ENCODE measurements around the gene CCR9.

DNA sequence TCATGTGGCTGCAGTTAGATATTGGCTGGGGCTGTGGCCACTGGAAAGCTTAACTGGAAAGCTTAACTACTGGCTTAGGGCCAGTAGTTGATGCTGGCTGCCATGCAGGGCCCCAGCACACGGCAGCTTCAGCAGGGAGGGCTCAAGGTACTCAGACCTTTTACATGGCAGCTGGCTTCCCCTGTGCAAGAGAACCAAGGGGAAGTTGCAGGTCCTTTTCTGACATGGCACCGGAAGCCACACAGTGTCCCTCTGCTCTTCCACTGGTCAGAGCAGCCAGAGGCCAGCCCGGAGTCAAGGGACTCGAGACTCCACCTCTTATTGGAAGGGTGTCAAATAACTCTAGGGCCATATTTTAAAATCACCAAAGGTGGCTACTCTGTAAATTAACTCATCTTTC, 24.5 kb downstream of the CCR9 start:
- TF ChIP-seq, protein P1, sequence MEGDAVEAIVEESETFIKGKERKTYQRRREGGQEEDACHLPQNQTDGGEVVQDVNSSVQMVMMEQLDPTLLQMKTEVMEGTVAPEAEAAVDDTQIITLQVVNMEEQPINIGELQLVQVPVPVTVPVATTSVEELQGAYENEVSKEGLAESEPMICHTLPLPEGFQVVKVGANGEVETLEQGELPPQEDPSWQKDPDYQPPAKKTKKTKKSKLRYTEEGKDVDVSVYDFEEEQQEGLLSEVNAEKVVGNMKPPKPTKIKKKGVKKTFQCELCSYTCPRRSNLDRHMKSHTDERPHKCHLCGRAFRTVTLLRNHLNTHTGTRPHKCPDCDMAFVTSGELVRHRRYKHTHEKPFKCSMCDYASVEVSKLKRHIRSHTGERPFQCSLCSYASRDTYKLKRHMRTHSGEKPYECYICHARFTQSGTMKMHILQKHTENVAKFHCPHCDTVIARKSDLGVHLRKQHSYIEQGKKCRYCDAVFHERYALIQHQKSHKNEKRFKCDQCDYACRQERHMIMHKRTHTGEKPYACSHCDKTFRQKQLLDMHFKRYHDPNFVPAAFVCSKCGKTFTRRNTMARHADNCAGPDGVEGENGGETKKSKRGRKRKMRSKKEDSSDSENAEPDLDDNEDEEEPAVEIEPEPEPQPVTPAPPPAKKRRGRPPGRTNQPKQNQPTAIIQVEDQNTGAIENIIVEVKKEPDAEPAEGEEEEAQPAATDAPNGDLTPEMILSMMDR (IDR thresholded peaks at IDR 0.05) = no peak
- no peak for TF ChIP-seq POLR2A (IDR thresholded peaks at IDR 0.05)
